Calu3 (cell line): ENCODE results near the gene DDX4. TPM values are rescaled to one million over a fixed set of nuclear protein-coding genes. Genes with fewer than 3 reads are reported as not detected.

ENCODE experiments used
- BruUV-seq: library from RNA; stranded (reverse); fragments of 400-500 nt; replicated peaks from 2 replicates; lab custom pipeline; 2021; lab: Mats Ljungman, UMichigan
- CTCF ChIA-PET: fragments of 300-600 bp; sonication (Branson Sonifier 250); formaldehyde crosslinking; loops from one replicate; lab custom pipeline; 2022; ENCODE audit warnings: antibody characterized with exemption; lab: Charles Lee
- DNase-seq: peaks from one replicate; pipeline ENCODE4 v3.0.0; 2022
- H3K27ac Mint-ChIP-seq: one replicate; pipeline ENCODE4 v1.8.0; 2022; ENCODE audit warnings: mixed read lengths; ENCODE audit not compliant: unreplicated experiment
- H3K27me3 Mint-ChIP-seq: one replicate; pipeline ENCODE4 v1.8.0; 2022; ENCODE audit warnings: mixed read lengths; ENCODE audit not compliant: unreplicated experiment
- H3K36me3 Mint-ChIP-seq: one replicate; pipeline ENCODE4 v1.8.0; 2022; ENCODE audit warnings: mild to moderate bottlenecking, moderate library complexity, mixed read lengths; ENCODE audit not compliant: insufficient read depth, unreplicated experiment
- H3K4me1 Mint-ChIP-seq: one replicate; pipeline ENCODE4 v1.8.0; 2022; ENCODE audit warnings: mild to moderate bottlenecking, low read depth, mixed read lengths; ENCODE audit not compliant: unreplicated experiment
- H3K4me3 Mint-ChIP-seq: one replicate; pipeline ENCODE4 v1.8.0; 2022; ENCODE audit warnings: mild to moderate bottlenecking, low read depth, moderate library complexity, mixed read lengths; ENCODE audit not compliant: unreplicated experiment
- H3K9me3 Mint-ChIP-seq: one replicate; pipeline ENCODE4 v1.8.0; 2022; ENCODE audit warnings: low read depth, mixed read lengths; ENCODE audit not compliant: unreplicated experiment
- CTCF ChIP-seq: fragments of 200-600 bp; IDR thresholded peaks from one replicate; pipeline ENCODE4 v1.8.0; 2022; ENCODE audit warnings: antibody characterized with exemption; ENCODE audit not compliant: unreplicated experiment
- intact Hi-C: fragments of 100-400 bp; cut with micrococcal nuclease; formaldehyde crosslinking; loops from one replicate; pipeline ENCODE4 v1.10.0; 2022; ENCODE audit not compliant: unreplicated experiment
- total RNA-seq: library from RNA; stranded (reverse); gene quantifications from 2 replicates; pipeline ENCODE4 v1.2.3, GENCODE V29; 2022

DDX4 gene
- total RNA-seq, 1 experiment from 2014 or later = not detected

- H3K4me1 Mint-ChIP-seq = peaks cover 25% of the 10 kb centered on the region
- BruUV-seq = no TSS peak
- no peak for TF ChIP-seq CTCF
- H3K27ac Mint-ChIP-seq = no peak overlapping the region
- intact Hi-C loops = no loop called here
- DNase-seq = no peak
- peaks cover 2% of the 10 kb centered on the region for H3K9me3 Mint-ChIP-seq
- no peak overlapping the region for H3K4me3 Mint-ChIP-seq
- peaks cover 5% of the 10 kb centered on the region for H3K36me3 Mint-ChIP-seq
- CTCF ChIA-PET = interaction anchor here (0.5 kb wide), 1 partner anchor 1762 kb away, joined by 3 read pairs; no protein-coding TSS in a partner anchor
- no peaks in the 10 kb centered on the region for H3K27me3 Mint-ChIP-seq
Measured at GRCh38 chr5:55848783-55849182, 110.9 kb downstream of the DDX4 start.

GRCh38 chr5:55850839-55851674 lies 113.2 kb downstream of the DDX4 start, which contains the start of gene IL31RA:
Gene IL31RA (plus strand): TSS chr5:55851357. CDS start chr5:55851571, 214 bp downstream.
- peak within 1 kb of the TSS; percentile 71 for H3K4me3 Mint-ChIP-seq
- no peaks in the 10 kb centered on the region for H3K27me3 Mint-ChIP-seq
- peak; percentile 40 for DNase-seq
- H3K9me3 Mint-ChIP-seq = no peaks in the 10 kb centered on the region
- TSS peak; percentile 69 for BruUV-seq
- H3K4me1 Mint-ChIP-seq = peaks cover 25% of the 10 kb centered on the region
- H3K36me3 Mint-ChIP-seq = peaks cover 5% of the 10 kb centered on the region
- CTCF ChIA-PET = interaction anchor here (0.7 to 2.4 kb wide), 4 partner anchors 18 to 619 kb away, joined by 3 to 11 read pairs (median 5); no protein-coding TSS in a partner anchor
- peak within 1 kb of the TSS; percentile 71 for H3K27ac Mint-ChIP-seq
- no peak for TF ChIP-seq CTCF
- intact Hi-C loops = no loop called here

GRCh38 chr5:55851675-55851979 lies 113.8 kb downstream of the DDX4 start:
- intact Hi-C loops = no loop called here
- no peaks in the 10 kb centered on the region for H3K9me3 Mint-ChIP-seq
- H3K4me1 Mint-ChIP-seq = peaks cover 25% of the 10 kb centered on the region
- CTCF ChIA-PET = interaction anchor here (1.0 to 2.4 kb wide), 3 partner anchors 17 to 40 kb away, joined by 3 to 11 read pairs (median 7); no protein-coding TSS in a partner anchor
- peak overlapping the region; percentile 71 for H3K27ac Mint-ChIP-seq
- TF ChIP-seq CTCF = no peak
- peak overlapping the region; percentile 71 for H3K4me3 Mint-ChIP-seq
- H3K36me3 Mint-ChIP-seq = peaks cover 5% of the 10 kb centered on the region
- BruUV-seq = no TSS peak
- DNase-seq = no peak
- H3K27me3 Mint-ChIP-seq = no peaks in the 10 kb centered on the region

- Mint-ChIP-seq H3K27me3 (no peaks in the 10 kb centered on the region), H3K9me3 (no peaks in the 10 kb centered on the region), H3K36me3 (peaks cover 5% of the 10 kb centered on the region), H3K4me1 (peaks cover 25% of the 10 kb centered on the region), H3K27ac (no peak overlapping the region), H3K4me3 (peak overlapping the region; percentile 71)
- CTCF ChIA-PET = interaction anchor here (0.6 to 2.4 kb wide), 4 partner anchors 13 to 1230 kb away, joined by 3 to 11 read pairs (median 4); no protein-coding TSS in a partner anchor
- no peak for DNase-seq
- no peak for TF ChIP-seq CTCF
- intact Hi-C loops = no loop called here
- no TSS peak for BruUV-seq
Measured at GRCh38 chr5:55852503-55852902, 114.6 kb downstream of the DDX4 start.
